GM19025 (cell line): Measurements from ENCODE around the gene EEFSEC.

Source experiments
- ATAC-seq: cut with Tn5 transposase; IDR thresholded peaks from one replicate; pipeline ENCODE4 v1.9.1; 2021; ENCODE audit warnings: mild to moderate bottlenecking, low read depth, moderate library complexity; ENCODE audit not compliant: unreplicated experiment

EEFSEC gene

DNA sequence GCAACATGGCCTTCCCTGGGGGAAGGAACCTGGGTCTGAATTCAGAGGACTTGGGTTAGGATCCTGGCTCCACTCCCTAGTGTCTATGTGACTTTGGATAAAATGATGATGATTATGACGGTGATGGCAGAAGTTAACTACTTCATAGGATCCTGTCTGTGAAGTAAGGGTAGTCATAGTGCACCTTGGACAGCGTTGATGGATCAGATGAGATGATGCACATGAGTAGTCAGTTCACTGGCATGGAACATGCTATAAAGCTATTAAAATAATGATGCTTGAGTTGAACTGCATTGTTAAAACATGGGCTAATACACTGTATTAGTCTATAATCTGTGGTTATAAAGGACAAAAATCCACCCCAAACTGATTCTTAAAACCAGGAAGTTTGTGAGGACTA lies 62.0 kb downstream of the EEFSEC start:
- ATAC-seq: no peak

DNA sequence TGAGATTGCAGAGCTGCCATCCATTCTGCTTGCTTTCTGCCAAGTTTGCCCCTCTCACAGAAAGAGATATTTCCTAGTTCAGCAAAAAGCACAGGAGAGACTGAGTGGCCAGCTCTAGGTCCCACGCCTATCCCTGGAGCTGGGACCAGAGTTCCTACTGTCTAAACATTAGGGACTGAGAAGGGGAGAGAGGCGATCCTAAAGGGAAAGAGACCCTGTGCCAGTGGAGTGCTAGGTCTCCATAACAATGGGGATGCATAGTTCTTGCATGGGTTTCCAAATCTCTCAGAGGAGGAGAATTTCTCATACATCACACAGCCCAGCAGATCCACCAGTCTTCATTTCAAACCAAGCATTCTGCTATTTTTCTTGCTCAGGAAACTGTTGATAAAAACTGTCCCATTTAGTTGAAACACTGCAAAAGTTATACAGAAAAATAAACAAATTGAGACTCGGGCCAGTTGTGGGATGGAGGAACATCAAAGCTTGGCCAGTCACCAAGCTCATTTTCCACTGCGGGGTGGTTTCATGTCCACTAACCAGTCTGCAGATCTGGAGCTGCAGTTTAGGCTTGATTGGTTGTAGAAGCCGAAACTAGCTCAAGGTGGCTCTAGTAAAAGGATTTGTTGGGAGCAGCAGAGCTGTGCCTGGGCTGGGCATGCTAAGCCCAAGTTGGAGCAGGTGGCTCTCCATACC lies 62.7 kb downstream of the EEFSEC start:
- no peak for ATAC-seq

DNA sequence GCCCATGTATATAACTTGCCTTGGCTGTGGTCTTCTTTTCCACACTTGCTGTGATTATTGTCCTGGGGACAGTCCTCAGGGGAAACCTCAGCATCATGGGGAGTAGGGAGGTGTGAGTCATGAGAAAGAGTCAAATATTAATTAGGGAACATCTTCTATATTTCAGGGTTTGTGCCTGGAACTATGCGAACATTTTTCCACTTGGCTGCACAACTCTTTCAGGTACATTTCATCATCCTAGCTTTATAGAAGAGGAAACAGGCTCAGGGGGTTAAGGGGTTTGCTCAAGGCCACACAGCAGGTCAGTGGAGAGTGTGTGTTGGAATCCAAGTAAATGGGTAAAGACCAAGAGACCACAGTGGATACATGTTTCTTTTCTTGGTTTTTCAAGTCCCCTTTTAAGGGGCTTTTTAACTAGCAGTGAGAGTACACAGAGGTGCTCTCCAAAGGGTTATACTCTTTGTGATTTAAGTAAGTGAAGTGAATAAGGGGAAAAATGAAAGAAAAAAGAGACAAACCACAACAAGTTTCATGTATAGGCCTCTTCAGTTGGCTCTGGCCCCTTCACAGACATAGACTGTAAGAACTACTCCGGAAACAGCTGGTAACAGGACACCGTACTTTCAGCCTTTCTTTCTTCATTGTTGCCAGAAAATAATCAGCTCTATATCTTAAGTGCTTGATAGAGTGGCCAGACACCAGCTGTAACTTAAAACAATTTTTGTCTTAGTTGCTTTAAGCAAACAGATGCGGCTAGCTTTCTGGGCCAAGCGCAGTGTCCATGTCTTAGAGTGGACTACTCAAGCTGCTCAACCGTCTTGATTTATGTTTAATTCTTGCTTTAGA lies 64.6 kb downstream of the EEFSEC start:
- ATAC-seq: peak; percentile 58

DNA sequence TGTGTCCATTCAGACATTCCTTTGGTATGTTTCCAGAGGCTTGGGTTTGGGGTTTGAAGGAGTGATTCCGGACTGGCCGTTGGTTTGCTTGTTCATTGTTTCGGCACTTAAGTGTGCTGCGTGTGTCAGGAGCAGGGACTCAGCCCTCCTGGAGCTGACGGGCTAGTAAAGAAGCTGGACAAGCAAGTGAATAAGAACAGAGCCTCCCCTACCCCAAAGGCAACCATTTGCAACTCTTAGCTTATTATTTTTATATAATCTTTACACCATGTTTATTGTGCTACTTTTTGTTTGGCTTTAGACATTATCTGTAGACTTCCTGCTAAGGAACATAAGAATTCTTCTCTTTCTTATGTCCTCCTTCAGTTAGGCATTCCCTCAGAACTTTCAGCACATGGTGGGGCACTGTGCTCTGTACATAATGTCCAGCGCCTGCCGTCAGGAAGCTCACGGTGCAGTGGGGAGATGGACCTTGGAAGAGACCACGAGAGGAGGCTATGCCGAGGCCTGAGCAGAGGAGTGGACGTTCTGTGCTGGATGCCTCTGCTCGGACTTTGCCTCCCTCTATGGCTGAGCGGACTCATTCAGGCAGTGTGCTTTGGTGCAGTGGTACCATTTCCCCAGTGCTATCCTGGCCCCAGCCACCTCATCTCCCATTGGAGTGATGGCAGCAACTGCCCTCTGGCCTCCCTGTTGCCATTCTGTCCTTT lies 65.4 kb downstream of the EEFSEC start:
- ATAC-seq: no peak

DNA sequence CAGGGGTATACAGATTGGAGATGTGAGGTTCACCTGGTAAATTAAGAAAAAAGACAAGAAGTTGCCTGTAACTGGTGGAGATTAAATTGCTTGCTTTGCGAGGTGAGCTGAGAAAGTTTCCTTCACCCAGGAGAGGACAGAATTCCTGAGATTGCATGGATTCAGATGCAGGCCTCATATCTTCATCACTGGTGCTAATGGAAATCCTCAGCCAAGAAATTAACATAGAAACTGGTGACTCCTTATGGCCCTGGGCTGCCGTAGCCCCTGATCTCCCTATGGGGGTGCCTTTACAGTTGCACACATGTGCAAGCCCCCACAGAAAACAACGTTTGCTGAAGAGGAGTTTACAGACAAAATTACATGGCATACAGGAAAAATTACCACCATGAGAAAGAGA lies 68.0 kb downstream of the EEFSEC start:
- ATAC-seq: no peak

DNA sequence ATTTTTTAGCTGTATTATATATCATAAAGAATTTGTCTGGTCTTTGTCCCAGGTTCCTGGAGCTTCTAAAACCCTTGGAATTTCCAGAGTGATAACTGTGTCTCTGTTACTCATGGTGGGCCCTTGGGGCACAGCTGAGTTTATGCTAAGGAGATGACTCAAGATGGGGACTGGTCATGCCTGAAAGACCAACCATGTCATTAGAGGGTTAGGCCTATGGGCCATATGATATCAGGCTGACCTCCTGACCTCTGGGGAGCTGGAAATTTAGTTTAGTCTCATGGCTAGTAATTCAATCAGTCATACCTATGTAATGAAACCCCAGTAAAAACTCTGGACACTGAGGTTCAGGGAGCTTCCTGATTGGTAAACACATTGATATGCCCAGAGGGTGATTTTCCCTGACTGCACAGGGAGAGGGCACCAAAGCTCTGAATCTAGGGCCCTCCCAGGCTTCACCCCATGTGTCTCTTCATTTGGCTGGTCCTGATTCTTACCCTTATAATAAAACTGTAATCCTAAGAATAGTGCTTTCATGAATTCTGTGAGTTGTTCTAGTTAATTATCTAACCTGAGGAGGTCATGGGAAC lies 69.6 kb downstream of the EEFSEC start:
- no peak for ATAC-seq

DNA sequence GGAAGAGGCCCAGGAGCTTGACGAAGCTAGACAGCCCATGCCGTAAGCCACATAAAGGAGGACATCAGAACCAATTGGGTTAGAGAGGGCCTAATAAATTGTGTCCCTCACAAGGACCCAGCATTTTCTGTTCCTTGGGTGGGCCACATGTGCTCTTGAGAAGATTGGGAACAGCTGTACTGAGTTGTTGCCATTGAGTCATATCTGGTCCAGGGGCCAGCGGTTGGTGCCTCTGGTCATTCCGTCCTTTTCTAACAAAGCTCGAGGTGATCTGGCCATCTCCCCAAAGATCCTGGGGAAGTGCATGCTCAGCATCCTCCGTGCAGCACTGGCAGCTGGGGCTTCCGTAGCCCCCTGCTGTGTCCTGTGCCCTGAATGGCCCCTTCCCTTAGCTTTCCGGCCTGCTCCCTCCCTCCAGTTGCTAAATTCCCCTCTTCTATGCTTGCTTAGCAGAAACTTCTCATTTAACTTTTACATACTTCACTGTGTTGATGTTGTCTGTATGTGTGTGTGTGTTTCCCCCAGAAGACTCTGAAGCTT lies 73.0 kb downstream of the EEFSEC start:
- ATAC-seq: no peak

DNA sequence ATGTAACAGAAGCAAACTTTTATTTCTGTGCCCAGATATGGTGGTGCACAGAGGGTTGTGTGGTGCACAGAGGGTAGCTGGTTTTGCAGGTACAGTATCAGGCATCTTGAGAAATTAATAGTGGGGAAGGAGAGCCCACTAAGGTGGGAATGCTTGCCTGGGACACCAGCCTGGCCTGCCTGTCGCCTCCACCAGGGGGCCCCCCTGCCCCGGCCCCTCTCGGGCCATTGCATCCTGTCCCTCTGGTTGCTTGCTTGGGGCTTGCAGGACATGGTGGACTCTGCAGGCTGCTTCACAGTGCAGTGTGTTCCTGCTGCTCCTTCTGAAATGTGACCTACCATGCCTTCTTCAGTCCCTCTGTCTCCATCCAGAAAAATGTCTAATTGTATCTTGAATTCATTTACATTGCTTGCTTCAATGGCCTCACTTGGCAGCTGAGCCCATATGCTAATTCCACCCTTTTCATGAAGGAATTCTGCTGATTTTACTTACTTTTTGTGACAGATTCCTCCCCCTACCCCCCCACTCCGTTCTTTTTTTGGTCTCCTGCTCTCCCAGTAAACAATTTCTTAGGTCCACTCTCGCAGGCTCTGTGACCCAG lies 73.6 kb downstream of the EEFSEC start:
- no peak for ATAC-seq

DNA sequence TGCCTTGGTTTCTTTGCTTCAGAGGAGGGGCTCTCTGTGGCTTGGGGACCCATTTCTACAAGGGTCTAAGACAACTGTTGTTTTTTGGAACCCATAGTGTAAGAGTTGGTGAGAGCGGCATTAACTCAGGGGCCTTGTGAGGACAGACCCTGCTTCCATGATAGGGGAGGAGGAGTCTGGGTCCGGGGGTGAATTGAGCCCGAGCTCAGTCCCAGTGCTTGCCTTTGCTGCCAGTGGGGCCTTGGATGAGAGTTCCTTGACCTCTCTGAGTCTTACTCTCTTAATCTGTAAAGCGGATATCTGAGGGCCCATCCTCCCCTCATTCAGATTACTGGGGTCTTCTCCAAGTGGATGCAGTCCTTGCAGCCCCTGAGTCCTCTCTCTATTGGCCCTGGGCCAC lies 74.2 kb downstream of the EEFSEC start:
- no peak for ATAC-seq

DNA sequence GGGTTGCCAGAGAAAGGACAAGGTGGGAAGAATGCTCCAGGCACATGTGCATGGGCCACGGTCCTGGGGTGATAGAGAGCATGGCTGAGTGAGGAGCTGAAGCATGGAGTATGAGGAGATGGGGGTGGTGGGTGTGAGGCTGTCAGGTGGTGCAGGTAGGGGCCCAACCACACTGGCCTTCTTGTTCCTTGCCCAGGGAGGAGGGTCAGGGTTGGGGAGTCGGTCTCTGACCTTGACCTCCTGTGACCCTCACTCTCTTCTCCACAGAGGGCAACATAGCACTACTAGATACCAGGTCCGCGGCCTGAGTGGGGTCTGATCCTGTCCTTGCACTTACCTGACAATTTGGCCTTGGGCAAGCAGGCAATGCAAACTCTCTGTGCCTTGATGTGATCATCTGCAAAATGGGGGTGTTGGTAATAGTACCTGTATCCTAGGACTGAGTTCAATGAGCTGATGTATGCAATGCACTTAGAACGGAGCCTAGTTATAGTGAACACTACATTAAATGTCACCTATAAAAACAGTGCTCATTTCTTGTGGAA lies 75.2 kb downstream of the EEFSEC start:
- no peak for ATAC-seq

DNA sequence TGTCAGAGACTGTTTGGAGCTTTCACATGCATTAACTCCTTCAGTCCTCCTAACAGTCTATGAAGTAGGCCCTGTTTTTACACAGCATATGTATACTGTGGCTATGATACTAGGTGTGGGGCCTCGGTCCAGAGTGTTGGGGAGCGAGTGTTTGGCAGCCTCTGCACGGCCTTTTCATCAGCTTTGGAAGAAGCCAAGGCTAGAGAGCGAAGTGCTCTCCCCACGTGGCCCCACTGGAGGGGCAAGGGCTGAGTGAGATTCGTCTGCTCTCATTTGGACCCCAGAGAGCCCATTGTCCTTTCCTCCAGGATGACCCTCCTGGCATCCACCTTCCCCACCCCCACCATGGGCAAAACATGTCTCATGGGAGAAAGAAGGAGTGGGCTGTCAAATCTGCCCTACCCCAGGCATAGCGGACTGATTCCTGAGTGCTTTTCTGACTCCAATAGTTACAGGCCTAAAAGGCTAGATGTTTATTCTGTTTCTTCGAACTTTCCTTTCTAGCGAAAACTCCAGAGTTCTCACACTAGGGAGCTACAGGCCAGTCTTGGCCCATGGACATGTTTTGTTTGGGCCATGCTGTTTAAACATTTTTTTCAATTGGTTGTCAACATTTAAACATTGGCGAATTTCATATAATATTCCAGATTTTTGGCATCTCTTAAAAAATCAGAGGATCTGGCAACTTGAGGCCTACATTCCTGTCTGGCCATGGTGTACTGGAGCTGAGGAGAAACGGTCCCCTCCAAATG lies 76.0 kb downstream of the EEFSEC start:
- ATAC-seq: no peak

DNA sequence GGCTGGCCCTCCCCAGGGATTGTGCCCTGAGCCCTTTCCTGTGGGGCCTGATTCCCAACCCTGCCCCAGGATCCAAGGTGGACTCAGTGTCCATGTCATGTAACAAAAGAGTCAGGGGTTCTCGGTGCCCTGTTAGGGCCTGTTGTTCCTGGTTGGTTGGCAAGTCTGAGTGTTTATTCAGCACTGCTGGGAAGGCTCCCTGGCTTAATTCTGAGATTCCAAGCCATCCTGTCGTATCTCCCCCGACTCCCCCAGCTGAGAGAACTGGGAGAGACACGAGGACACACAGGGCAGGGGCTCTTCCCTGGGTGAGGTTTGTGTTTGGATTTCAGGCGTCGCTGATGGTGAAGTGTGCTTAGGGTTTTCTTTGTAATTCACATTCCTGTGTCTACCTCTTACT lies 78.3 kb downstream of the EEFSEC start:
- ATAC-seq: no peak

DNA sequence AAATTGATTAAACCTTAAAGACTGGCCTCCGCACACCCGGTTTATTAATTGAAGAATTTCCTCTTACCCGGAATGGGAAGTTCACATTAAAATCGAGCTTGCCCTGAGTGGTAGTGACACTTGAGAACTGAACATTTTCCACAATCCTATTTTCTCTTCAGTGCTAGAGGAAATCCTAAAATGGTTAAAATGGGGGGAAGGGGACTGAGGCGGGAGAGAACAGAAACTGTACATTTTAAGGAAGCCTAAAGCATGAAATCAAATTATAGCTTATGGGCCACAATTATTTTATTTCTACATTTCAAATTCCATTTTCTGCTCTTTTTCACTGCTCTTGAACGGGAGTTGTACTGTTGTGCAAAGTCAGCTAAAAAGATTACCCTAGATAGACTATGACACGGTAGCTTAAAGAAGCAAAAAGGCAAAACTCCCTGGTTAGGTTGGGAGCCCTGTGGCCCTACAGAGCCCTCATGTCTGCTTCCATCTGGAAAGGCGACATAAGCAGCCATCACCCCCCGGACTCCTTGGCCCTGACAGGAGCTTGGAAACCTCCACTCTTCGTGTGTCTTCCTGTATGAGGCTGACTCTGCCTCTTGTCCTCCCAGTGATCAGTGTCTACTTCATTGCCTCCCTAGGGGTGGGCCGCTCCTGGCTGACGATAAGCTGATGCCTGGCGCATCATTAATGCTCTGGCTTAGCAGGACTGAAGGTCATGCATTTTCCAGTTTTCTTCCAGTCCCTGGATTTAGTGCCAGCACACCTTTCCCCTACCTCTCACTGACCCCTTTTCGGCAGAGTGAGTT lies 79.3 kb downstream of the EEFSEC start:
- ATAC-seq: no peak

DNA sequence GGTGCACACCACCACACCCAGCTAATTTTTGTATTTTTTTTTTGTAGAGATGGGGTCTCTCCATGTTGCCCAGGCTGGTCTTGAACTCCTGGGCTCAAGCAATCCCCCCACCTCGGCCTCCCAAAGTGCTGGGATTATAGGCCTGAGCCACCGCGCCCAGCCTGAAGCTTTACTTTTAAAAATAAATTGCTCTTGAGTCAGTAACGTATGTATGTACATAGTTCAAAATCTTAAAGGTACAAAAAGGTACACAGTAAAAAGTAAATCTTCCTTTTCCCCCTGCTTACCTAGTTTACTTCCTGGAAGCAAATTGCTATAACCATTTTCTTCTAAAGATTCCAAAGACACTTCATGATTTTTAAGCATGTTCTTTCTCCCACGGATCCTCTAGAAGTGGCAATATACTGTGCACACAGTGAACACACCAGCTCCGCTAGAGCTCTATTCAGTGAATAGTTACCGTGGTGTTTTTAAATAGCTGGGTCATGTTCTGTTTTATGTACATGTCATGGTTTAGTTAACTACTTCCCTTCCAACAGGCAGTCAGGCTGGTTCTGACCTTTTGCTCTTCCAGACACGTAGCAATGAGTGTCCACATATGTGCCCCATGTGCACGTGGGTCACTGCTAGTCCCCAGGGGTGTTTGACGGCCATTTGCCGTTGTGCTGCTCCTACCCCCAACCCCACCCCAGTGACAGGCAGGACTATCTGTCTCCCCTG lies 82.1 kb downstream of the EEFSEC start:
- ATAC-seq: no peak

DNA sequence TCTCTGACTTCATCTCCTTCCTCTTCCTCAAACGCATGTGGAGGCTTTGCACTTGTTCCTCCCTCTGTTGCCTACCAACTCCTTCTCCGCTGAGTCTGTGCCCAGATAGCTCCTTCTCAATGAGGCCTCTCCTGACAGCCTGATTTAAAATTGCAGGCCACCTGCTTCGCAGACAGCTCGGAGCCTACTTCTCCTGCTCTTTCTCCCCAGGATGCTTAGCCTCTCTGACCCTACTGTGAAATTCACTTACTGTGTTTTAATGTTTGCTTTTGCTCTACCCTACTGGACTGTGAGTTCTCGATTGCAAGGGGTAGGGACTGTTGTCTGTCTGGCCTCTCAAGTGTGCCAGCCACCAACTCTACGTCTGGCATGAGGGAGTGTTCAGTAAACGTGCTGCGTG lies 83.4 kb downstream of the EEFSEC start:
- ATAC-seq: no peak

DNA sequence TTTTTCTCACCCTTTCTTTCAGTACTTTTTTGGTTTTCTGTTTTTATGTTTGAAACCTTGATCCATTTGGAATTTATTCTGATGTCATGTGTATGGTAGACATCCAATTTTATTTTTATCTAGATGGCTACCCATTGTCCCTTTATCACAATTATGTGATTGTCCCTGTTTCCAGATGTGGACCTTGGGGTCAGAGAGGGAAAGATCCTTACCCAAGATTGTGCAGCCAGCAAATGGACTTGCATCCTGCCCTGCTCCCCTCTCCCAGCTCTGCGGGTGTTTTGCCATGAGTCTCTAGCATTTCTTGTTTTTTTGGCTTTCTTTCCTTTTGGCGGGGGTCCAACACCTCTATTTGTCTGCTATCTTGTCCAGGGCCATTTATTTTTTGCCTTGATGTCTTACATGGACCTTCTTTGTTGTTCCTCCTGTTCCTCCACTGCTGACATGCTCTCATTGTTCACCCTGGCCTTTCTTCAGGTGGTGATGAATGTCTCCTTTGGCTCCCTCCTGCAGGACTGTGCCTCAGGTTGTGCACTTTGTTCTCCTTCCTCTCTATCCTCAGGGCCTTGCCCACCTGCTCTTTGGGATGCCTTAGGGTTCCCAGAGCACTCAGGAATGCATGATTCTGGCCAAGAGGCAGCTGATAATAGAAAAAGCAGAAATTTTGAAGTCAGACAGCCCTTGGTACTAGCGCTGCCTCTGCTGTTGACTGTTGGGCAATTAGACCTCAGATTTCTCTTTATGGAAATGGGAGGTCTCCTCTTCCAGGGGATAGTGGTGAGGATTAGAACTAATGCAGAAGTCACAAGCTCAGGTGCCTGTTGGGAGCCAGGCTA lies 84.3 kb downstream of the EEFSEC start:
- no peak for ATAC-seq

DNA sequence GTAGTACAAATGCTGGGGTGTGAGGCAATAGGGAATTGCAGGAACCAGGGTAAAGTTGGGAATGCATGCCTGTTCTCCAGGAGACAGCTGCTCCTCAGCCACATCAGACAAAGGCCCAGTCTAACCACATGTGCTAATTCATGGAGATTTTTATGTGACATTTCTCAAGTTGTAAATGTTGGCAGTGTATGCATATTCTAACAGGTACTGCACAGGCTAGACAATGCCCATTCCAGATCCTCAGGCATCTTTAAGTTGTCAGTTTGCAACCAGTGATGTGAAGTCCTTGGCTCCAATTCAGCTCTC lies 84.9 kb downstream of the EEFSEC start:
- no peak for ATAC-seq
